ENCODE measurements around the gene PERM1. TPM values are rescaled to one million over a fixed set of nuclear protein-coding genes. Genes with fewer than 3 reads are reported as not detected.

PERM1 gene
- total RNA-seq, 2 experiments from 2014 or later, result not detected

DNA sequence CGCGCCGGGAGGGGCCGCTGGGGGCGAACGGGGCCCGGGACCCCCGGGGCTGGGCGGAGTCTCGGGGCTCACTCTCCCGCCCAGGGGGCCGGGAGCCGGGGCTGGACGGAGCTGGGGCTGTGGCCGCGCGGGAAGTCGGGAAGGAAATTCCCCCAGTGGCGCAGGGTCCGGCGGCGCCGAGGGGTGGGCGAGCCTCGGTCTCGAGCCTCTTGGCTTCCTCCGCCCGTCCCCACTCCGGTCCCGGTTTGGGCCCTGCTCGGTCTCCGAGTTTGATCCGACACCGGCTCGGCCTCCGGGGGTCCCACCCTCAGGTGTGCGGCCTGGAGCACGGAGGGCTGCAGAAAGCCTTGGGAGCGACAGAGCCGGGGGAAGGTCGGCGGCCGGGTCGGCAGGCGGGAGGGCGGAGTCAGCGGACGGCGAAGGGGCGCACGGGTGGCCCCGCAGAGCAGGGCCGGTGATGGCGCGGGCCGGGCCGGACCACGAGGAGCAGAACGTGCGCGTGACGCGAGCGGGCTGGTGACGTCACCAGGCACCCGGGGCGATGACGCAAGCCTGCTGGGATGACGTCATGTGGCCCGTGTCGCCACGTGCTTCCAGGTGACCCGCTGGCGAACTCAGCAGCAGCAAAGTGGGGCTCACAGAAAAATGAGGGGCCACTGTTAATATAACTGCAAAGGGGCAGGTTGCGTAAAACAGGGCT is 18.6 kb upstream of the PERM1 start:
- Histone ChIP-seq H3K27ac (ENCODE audit: low read depth, low read length, poor library complexity, severe bottlenecking) (no peak overlapping the region), H4K20me1 (ENCODE audit: insufficient read depth, low read length) (no peaks in the 10 kb centered on the region), H3K36me3 (ENCODE audit: insufficient read depth, low read length) (no peaks in the 10 kb centered on the region), H3K9me2 (ENCODE audit: insufficient read depth, low read length) (no peaks in the 10 kb centered on the region), H3K4me2 (ENCODE audit: low read length) (peak overlapping the region; percentile 16; the same call in 1 of the 2 replicates), H3K9me3 (ENCODE audit: low read length) (no peaks in the 10 kb centered on the region), H3K4me3 (ENCODE audit: low read depth, low read length, poor library complexity, severe bottlenecking) (no peak overlapping the region), H3K4me1 (ENCODE audit: insufficient read depth, low read length, poor library complexity, severe bottlenecking) (no peaks in the 10 kb centered on the region), H3K79me2 (ENCODE audit: insufficient read depth, low read depth, low read length) (no peaks in the 10 kb centered on the region), H2AFZ (ENCODE audit: low read length) (no peak overlapping the region)
- no TSS peak for BruUV-seq (replicated peaks)
- intact Hi-C loops (cut with micrococcal nuclease; ENCODE audit: unreplicated experiment), result no loop called here
- DNase-seq (ENCODE audit: low spot score), result no peak
- ChIA-PET CTCF (ENCODE audit: unreplicated experiment) (no interaction called here), POLR2A (no interaction called here)
- TF ChIP-seq EZH2phosphoT487 (IDR thresholded peaks at IDR 0.05; ENCODE audit: borderline replicate concordance, low read depth, low read length), result no peak
- TF ChIP-seq, protein P1, sequence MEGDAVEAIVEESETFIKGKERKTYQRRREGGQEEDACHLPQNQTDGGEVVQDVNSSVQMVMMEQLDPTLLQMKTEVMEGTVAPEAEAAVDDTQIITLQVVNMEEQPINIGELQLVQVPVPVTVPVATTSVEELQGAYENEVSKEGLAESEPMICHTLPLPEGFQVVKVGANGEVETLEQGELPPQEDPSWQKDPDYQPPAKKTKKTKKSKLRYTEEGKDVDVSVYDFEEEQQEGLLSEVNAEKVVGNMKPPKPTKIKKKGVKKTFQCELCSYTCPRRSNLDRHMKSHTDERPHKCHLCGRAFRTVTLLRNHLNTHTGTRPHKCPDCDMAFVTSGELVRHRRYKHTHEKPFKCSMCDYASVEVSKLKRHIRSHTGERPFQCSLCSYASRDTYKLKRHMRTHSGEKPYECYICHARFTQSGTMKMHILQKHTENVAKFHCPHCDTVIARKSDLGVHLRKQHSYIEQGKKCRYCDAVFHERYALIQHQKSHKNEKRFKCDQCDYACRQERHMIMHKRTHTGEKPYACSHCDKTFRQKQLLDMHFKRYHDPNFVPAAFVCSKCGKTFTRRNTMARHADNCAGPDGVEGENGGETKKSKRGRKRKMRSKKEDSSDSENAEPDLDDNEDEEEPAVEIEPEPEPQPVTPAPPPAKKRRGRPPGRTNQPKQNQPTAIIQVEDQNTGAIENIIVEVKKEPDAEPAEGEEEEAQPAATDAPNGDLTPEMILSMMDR (conservative IDR thresholded peaks at IDR 0.05; ENCODE audit: low read length), result no peak

DNA sequence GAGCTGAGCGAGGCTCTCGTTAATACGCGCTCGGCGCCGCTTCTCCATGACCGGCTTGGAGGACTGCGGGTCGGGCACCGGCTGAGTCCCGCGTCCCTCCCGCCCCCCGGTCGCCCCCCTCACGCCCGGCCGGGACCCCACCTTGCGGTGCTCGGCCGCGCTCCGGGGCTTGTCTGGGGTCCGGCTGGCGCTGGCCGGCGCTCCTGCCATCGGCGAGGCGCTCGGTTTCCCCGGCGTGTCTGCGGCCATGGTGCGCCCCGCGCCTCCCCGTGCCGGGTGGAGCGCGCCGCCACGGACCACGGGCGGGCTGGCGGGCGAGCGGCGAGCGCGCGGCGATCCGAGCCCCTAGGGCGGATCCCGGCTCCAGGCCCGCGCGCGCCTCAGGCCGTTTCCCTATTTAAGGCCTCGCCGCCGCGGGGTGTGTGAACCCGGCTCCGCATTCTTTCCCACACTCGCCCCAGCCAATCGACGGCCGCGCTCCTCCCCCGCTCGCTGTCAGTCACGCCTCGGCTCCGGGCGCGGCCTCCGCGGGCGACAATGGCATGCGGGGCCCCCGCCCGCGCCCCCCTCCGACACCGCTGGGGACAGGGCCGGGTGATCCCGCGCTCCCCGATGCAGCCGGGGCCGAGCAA is 17.9 kb upstream of the PERM1 start, which contains the start of gene HES4:
Gene HES4, minus strand, starts transcription at position 373 of the 632 bp plus-strand sequence. Its CDS starts 124 bp downstream, at position 249.
- no peaks in the 10 kb centered on the region for H4K20me1 ChIP-seq (ENCODE audit: insufficient read depth, low read length)
- CTCF ChIA-PET (ENCODE audit: unreplicated experiment), result no interaction called here
- no peaks in the 10 kb centered on the region for H3K79me2 ChIP-seq (ENCODE audit: insufficient read depth, low read depth, low read length)
- no peaks in the 10 kb centered on the region for H3K9me2 ChIP-seq (ENCODE audit: insufficient read depth, low read length)
- H2AFZ ChIP-seq (ENCODE audit: low read length), result no peak within 1 kb of the TSS
- no peak for DNase-seq (ENCODE audit: low spot score)
- intact Hi-C loops (cut with micrococcal nuclease; ENCODE audit: unreplicated experiment), result no loop called here
- no peaks in the 10 kb centered on the region for H3K4me1 ChIP-seq (ENCODE audit: insufficient read depth, low read length, poor library complexity, severe bottlenecking)
- no peaks in the 10 kb centered on the region for H3K9me3 ChIP-seq (ENCODE audit: low read length)
- H3K4me2 ChIP-seq (ENCODE audit: low read length), result peak within 1 kb of the TSS; percentile 16; the same call in 1 of the 2 replicates
- no peaks in the 10 kb centered on the region for H3K36me3 ChIP-seq (ENCODE audit: insufficient read depth, low read length)
- BruUV-seq (replicated peaks), result no TSS peak
- no peak within 1 kb of the TSS for H3K4me3 ChIP-seq (ENCODE audit: low read depth, low read length, poor library complexity, severe bottlenecking)
- POLR2A ChIA-PET, result no interaction called here
- no peak within 1 kb of the TSS for H3K27ac ChIP-seq (ENCODE audit: low read depth, low read length, poor library complexity, severe bottlenecking)
- TF ChIP-seq, protein P1 (conservative IDR thresholded peaks at IDR 0.05; ENCODE audit: low read length), result no peak
- TF ChIP-seq EZH2phosphoT487 (IDR thresholded peaks at IDR 0.05; ENCODE audit: borderline replicate concordance, low read depth, low read length), result no peak
